Measurements from ENCODE around the gene MIPOL1.

The MIPOL1 gene

DNA sequence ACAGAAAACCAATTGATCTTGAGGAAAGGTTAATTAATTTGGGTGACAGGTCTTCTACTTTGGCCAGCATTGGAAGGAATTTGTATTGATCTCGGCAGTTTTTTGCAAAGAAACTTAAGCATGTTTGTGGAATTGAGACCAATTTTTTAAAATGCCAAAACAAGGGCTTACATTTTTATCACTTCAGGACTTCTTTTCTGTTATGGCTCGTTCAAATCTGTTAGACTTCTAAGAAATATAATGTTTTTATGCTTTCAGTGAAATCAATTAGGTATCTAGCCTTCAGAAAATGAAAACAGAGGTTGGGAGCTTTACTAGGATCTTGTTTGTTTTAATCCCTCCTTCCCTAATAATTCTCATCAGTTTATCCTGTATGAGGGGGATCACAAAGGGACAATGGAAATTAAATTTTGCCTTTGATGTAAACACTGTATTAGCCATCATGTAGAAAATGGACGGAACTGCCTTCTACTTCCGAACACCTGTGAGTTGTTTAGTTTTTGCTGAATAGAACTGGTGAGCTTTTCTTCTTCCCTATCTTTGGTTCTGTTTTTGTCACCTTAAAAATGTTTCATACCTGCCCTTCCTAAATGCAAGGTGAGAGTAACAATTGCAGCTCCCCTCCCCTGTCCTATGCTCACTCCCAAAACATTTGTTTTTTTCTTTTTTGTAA lies 389.5 kb downstream of the MIPOL1 start:
- DNase-seq (ENCODE audit: low read depth), result no peak

DNA sequence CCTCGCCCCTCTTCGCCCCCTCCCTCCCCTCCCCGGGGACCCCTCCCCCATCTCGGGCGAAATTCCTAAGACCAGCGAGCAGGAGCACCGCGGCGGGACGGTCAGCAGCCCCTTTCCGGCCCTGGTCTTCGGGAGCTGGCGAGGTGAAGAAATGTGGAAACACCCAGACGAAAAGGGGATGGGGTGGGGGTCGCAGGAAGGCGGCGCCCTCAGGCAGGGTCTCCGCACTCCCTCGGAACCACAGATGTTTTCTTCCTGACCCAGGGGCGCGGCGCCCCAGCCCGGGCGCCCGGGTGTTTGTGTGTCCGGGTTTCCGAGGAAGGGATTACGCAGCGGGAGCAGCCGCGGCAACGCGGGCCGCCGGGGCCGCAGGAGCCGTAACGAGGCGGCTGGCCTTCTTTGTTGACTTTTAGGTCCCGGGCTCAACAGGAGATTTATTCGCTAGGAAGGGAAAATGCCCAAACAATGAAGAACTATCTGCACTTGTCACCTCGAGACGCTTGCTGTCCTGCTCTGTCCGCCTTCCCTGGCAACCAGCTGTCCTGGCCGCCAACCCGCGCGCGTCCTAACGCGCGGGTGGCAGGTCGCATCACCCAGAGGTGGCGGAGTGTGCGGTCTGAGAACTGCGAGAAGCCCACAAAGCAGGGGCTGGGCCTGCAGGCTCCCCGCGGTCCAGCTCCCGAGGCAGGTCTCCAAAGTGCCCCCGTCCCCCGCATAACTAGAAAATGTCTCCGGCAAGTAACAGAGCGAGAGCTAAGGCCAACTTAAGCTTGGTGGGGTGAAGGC lies 390.3 kb downstream of the MIPOL1 start:
- no peak for DNase-seq (ENCODE audit: low read depth)

DNA sequence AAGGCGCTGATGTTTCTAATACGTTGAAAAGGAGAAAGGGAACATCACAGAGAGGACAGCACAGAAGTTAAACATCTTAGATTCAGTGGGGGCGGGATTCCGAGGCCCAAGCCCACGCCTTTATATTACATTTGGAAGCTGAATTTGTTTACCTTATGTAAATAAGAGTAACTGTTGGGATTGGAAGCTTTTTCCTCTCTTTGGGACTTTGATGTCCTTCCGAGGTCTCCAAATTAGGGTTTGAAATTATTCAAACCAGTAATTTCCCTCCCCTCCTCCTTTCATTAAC lies 390.9 kb downstream of the MIPOL1 start:
- DNase-seq (ENCODE audit: low read depth), result no peak

DNA sequence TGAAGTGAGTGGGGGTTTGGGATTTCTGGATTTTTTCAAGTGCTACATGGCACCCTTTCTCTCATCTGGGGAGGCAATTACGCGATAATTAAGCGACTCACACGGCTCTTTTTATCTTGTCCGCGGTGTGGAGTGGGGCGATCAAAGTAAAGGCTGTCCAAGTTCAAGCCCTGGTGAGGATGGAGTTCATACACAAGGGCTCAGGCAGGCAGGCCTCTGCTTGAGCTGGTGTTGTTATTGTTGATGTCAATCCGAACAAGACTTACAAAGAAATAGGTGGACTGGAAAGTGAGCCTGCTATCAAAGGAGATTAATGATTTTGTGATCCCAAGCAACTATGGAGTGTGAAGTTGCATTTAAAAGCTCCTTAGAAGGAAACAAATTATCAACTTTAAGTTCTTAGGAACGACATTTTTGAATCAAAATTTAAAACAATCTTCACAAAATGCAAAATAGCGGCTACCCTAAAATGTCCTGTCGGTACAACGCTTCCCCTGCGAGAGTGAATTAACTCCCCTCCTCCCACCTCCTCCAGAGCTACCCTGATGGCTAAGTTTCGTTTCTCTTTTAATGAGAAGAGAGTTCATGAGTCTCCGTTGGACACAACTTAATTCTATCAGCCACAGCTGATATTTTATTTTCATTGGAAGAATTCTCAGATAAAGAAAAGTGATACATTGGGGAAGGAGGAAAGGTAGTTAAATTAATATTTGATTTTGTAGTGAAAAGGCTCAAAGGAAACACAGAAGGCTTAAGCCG lies 391.4 kb downstream of the MIPOL1 start:
- no peak for DNase-seq (ENCODE audit: low read depth)

DNA sequence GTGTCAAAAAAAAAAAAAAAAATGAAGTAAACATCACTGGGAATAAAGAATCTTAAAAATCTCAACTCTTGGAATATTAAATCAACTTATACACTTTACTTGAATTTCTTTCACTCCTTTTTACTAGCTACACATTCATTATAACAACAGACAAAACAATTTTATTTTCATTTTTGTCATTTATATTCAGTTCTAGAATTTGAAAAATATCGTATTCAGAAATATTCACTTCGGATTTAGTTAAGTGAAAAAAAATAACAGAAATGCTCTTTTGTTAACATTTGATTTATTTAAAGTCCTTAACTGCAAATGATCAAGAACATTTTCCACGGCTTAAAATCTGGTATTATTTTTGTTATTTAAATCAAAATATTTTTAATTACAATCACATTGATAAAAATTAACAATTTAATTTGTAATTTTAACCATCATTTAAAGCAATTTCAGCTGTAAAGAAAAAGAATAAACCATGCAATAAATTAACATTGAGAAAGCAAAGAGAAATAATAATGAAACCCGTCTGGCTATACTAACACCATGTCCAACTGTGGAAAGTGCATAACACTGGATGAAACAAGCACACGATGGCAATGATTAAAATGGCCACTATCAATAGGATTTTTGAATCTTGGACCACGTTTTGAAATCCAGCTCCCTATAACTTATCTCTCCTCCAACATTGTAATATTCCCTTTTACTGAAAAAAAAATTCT lies 392.1 kb downstream of the MIPOL1 start:
- no peak for DNase-seq (ENCODE audit: low read depth)

DNA sequence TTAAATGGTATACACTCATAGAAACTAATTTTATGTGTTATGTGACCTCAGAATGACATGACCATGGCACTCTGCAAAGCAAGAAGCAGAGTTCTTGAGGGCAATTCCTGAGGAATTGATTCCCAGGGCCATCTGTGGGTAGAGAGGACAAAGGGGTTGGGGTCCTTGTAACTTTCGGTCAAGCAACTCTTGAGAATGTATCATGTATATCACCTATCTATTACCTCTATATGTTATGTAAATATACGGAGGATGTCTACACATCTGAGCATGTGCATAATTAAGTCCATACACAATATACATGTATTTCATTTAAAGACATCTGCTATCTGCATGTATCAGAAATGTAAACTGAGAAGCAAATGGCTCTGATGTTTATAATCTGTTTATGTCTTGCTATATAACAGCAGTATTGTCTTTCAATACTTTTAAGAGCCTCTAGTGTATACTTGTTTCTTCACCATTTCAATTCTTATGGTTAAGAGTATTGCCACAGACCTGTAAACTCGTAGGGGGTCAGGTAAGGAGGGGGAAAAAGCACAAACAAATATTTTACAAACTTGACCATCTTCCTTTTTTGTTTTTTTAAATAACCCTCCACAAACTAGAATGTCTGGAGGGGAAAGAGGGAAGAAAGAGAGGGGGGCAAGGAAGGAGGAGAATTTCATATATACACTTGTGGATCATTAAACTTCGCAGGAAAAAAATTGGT lies 392.8 kb downstream of the MIPOL1 start:
- no peak for DNase-seq (ENCODE audit: low read depth)

DNA sequence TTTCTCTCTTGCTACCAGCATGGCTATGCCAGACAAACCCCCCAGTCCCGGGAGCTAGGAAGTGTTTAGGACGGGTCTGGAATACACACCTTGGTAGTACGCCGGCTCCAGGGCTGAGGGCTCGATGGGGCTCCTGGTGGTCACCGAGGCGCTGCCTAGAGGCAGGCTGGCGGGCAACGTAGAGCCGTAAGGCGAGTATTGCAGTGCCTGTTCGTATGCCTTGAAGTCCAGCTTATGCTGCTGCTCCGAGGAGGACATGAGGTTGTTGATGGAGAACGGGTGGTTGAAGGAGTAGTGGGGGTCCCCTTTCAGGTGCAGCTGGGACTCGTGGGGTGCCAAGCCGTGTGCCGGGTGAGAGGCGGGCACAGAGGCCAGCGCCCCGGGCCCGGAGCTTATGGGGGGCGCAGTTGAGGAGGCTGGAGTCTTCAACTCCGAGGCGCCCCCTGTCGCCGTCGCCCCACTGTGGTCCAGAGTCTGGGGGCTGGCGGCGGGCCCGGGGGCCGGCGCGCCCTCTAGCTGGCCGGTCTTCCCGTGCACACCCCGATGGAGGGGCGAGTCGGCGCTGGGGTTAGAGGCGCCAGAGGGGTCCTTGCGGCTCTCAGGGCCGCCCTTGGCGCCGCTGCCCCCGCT lies 393.7 kb downstream of the MIPOL1 start:
- no peak for DNase-seq (ENCODE audit: low read depth)

DNA sequence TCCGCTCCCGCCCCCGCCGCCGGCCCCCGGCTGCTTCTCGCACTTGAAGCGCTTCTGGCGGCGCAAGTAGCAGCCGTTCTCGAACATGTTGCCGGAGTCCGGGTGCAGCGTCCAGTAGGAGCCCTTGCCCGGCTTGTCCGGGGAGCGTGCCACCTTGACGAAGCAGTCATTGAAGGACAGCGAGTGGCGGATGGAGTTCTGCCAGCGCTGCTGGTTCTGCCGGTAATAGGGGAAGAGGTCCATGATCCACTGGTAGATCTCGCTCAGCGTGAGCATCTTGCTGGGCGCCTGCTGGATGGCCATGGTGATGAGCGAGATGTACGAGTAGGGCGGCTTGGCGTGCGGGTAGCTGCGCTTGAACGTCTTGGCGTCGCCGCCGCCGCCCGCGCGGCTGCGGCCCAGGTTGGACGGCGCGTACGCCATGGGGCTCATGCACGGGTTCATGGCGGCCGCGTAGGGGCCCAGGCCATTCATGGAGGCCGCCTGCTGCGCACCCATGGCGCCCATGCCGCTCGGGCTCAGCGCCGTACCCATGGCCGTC lies 394.3 kb downstream of the MIPOL1 start:
- no peak for DNase-seq (ENCODE audit: low read depth)

DNA sequence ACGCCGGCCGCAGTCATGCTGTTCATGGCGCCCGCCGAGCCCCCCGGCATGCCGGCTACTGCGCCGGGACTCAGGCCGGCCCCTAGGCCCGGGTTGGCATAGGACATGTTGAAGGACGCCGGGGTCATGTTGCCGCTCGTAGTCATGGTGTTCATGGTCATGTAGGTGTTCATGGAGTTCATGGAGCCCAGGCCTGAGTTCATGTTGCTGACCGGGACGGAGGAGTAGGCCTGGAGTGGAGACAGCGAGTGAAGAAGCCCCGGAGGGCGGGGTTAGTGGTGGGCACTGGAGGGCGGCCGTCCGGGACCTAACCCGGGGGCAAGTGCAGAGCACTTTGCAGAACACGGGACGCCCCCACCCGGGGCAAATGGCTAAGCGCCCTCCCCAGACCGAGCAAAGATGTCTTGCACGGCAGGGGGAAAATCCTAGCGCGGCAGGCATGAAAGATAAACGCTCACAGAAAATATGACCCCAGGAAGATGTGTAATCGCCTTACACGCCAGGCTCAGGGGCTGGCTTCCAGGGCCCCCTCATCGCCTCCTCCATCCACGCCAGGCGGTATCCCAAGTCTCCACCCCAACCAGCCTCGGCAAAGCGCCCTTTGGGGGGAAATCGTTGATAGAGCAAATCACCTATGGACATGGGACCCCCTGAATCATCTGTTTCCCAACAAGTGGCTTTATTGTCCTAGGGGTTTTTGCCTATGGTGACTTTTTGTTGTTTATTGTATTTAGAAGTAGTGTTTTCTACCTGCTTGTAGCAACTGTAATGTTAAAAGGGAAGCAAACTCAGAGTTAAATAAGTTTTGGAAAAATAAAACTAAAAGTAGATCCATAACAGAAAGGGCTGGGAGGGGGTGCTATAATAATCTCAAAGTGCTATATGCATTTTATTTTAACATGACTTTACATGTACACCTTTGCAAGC lies 395.0 kb downstream of the MIPOL1 start:
- DNase-seq (ENCODE audit: low read depth), result no peak

DNA sequence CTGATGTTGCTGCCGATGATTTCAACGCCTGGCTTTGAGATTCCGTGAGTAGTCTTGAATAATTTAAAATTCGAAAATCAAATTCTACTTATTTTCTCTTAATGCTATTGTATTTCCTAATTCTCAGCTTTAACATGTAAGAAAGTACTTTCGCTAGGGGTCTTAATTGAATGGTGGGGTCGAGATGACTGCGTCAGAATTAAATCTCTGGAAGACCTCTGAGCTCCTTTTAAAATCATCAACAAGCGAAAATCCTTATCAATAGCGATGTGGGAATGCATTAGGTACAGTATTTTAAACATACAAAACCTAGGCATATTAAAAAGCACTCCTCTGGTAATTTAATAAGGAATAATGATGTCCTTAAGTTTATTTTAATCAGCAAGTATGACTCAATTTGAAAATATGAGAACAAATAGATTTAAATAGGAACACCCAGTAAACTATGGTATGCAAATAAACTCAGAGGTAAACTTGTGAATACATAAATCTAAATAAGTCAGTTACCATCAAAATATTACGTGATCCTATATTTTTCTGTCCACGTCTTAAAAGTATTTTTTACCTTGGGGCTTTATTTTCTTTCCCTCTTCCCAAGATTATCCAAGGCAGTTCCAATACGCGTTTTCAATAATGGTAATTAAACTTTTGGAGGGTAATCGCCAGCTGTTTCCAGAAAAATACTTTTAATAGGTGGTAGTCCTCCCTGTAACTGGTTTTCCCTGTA lies 395.9 kb downstream of the MIPOL1 start:
- no peak for DNase-seq (ENCODE audit: low read depth)

DNA sequence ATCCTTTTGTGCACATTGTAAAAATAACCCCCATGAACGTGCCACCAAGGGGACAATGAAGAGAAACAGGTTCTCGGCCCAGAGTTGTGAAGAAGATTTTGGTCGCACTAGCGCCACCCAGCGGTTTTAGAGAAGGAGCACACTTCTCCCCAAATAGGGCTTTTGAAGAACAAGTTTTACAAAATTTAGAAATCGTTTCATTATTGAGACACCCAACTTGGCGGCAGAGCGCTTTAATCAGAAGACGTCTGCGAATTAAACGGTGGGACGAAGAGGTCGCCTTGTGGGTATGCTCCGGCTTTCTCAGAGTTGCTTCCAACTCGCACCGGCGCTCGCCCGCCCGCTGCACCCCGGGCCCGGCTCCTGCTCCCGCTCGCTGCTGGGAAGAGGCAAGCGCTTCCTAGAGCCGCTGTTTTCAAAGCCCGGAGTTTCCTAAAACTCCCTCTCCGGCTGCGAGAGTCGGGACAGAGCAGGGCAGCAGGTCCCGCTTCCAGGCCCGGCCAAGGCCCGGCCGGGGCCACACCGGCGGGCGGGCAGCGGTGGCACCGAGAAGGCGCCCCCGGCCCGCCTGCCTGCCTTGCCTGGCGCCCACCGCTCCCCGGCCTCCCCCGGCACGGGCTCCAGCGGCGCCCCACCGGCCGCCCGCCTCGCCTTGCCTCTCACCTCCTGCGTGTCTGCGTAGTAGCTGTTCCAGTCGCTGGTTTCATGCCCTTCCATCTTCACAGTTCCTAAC lies 396.7 kb downstream of the MIPOL1 start:
- no peak for DNase-seq (ENCODE audit: low read depth)

DNA sequence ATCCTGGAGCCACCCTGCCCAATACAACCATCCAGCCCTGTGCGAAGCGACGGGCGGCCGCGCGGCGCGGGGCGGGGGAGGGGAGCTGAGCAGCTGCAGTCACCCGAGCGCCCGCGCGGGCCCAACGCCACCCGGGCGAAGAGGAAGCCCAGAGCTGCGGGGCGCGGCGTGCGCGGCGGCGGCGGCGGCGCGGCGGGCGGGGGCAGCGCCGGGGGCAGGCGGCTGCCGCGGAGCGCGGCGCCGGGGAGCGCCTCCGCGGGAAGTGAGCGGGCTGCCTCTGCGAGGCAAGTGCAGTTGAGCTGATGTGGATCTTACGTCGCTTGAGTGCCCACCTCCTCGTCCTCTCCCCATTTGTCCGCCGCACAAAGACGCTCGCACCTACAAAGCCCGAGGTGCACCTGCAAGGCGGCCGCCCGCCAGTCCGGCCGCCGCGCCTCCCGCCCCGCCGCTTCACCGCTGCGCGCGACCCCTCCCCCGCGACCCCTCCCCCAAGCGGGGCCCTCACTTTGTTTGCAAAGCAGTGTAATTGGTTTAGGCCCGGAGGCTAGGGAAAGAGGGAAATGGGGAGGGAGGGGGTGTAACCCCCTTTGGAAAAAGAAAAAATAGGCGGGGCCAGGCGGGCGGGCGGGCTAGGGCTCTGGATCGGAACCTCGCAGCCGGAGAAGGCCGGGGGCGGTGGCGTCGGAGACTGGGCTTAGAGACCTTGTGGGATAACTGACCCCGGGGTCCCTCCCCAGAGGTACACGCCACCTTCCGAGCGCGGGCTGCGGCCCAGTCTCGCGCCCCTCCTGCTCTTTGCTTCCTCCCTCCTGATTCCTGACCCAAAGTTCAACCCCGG lies 397.5 kb downstream of the MIPOL1 start, which contains the start of the genes FOXA1 and TTC6:
FOXA1 (minus strand) TSS at position 279 of the 838 bp plus-strand sequence; CDS start at position 2, 277 bp downstream.
TTC6 (plus strand) TSS at position 659 of the 838 bp plus-strand sequence. CDS start 26,436 bp downstream, outside the sequence.
- DNase-seq (ENCODE audit: low read depth), result no peak

DNA sequence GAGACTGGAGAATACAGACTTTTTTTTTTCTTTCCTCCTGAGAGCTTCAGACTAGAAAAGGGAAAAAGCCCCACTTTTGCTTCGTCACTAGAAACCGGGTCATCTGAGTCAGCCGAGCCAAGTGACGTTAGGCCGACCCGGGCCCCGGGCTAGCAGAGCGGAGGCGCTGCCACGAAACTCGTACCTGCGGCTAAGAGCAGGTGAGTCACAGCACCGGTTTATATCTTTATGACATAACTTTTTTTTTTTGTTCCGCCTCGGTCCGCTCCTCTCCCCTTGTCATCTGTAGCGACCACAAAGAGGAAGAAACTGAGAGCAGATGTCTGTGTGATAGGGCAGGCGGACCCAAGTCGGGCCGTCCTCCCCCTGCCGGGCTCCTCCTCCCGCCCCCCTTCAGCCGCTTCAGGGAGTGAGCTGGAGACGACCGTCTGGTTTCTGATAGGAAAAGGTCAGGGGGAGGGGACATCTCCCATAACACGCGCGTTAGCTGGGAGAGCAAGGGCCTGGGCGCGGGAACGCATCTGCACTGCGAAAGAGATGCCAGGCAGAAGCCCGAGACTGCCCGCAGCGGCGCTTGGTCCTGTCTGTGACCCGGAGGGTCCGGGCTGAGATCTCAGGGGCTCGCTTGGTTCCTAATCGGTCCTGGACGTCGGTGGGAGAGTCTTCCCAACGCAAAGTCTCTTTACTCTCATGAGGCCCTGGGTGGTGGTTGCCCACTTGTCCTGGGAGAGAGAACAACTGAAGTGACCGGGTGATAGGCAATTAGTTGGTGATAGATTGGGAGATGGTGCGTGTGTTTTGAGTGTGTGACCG lies 398.3 kb downstream of the MIPOL1 start:
- peak; percentile 67 for DNase-seq (ENCODE audit: low read depth)

DNA sequence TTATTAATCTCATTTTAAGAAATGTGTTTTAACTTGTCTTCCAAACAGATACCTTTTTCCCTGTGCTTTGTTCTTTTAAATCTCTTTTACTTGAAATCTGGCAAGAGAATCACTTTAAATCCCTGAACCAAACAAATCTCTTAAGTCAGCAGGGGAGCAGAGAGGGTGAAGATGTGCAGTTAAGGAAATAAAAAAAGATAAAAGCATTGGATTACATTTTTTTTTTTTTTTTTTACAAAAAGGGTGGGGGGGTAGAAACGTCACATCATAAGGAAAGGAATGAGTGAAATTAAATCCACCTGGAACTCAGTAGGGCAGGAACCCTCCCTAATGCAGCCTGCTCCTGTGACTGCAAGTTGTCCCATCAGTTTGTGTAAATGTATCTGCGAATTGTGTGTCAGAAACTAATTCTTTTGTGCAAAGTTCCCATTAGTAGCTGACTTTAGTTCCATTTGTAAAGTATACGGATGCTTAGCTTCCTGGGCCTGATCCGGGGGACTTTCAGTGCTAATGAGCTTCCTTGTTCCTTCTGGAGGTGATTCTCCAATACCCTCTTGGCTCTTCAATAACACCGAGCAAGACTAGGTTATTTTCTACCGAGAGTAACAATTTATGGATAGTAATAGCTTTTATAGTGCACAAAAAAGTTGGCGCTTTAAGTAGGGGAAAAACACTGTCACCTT lies 399.2 kb downstream of the MIPOL1 start:
- no peak for DNase-seq (ENCODE audit: low read depth)

DNA sequence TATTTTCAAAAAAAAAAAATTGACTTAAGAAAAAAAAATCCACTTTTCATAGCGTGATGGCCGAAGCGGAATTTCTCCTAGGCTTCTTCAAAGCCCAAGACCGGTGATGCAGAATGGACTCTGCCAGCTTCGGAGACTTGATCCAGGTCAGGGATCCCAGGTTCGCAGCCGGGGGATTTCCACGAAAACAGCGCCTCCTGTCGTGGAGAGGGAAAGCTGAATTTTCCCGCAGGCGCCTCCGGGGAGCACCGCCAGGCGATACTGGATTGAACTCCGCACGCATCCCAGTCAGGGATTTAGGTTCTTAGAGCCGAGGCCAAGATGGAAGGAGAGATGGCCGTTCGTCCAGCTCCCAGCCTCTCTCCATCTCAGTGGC lies 399.8 kb downstream of the MIPOL1 start:
- no peak for DNase-seq (ENCODE audit: low read depth)
